HepG2 (cell line): Measurements from ENCODE around the gene C1S. TPM values are rescaled to one million over a fixed set of nuclear protein-coding genes. Genes with fewer than 3 reads are reported as not detected.

ENCODE experiments used
- ATAC-seq: fragments of 200-7000 bp; cut with Tn5 transposase; 3 replicates; pipeline ENCODE4 v1.9.1; 2020; ENCODE audit warnings: mild to moderate bottlenecking, moderate library complexity
- BruUV-seq: library from RNA; stranded (reverse); fragments of 400-500 nt; replicated peaks from 2 replicates; lab custom pipeline; 2021; lab: Mats Ljungman, UMichigan
- CTCF ChIA-PET: fragments of 300-600 bp; formaldehyde crosslinking; extraction: SDS; loops from one replicate; lab custom pipeline; 2021; ENCODE audit warnings: low total read pairs, inconsistent platforms, low intra/inter-chr PET ratio; lab: Yijun Ruan, JAX
- POLR2A ChIA-PET: fragments of 350-600 bp; sonication (Branson Sonifier 250); formaldehyde crosslinking; loops from one replicate; lab custom pipeline; 2020; ENCODE audit warnings: antibody characterized with exemption, inconsistent platforms; lab: Yijun Ruan, JAX
- DNase-seq: peaks from one replicate; pipeline ENCODE4 v3.0.0-alpha.2; 2015; ENCODE audit warnings: low spot score
- FAIRE-seq: peaks from 3 replicates; lab custom pipeline; 2011; peaks lifted over from hg19 to GRCh38; lab: Jason Lieb, UNC
- H2AFZ ChIP-seq: one replicate; pipeline ENCODE4 v1.6.1; 2011; ENCODE audit warnings: low read length, inconsistent platforms
- H3K27ac ChIP-seq: fragments of 300-600 bp; 3 replicates; pipeline ENCODE4 v1.8.0; 2011; ENCODE audit warnings: mixed run types, mild to moderate bottlenecking, mixed read lengths, low read length, inconsistent platforms; ENCODE audit not compliant: insufficient read depth; ENCODE audit errors: extremely low read length
- H3K27me3 ChIP-seq, 2 experiments: fragments of 200-600 bp in 1 of 2; 2 replicates in 1 of 2; 3 replicates in 1 of 2; pipeline versions ENCODE4 v1.6.0 to v1.8.0; 2011; ENCODE audit warnings: low read length in 2 of 2, mild to moderate bottlenecking in 2 of 2, moderate library complexity in 2 of 2, inconsistent platforms in 1 of 2; ENCODE audit not compliant: insufficient read depth in 2 of 2, control insufficient read depth in 1 of 2
- H3K36me3 ChIP-seq, 2 experiments: fragments of 200-600 bp in 1 of 2; replicated peaks in 1 of 2; 2 replicates in 1 of 2; 3 replicates in 1 of 2; pipeline versions ENCODE4 v1.5.1 to v1.8.0; 2011; ENCODE audit warnings: low read length in 2 of 2, inconsistent platforms in 1 of 2; ENCODE audit not compliant: insufficient read depth in 2 of 2, control insufficient read depth in 1 of 2
- H3K4me1 ChIP-seq: 2 replicates; pipeline ENCODE4 v1.5.1; 2012; ENCODE audit warnings: low read length, inconsistent platforms; ENCODE audit not compliant: insufficient read depth
- H3K4me2 ChIP-seq: 2 replicates; pipeline ENCODE4 v1.6.0; 2011; ENCODE audit warnings: low read depth, low read length, inconsistent platforms
- H3K4me3 ChIP-seq, 3 experiments: fragments of 200-600 bp in 1 of 3; sonication (generic), shearing (Covaris generic) in 1 of 3; replicated peaks in 1 of 3; 2 replicates each; pipeline ENCODE4 v1.5.1; 2011 to 2016; ENCODE audit warnings: low read length in 3 of 3, inconsistent platforms in 2 of 3, low read depth in 2 of 3, mild to moderate bottlenecking in 2 of 3, control low read depth in 1 of 3, mixed read lengths in 1 of 3; ENCODE audit not compliant: insufficient read depth in 1 of 3
- H3K79me2 ChIP-seq: one replicate; pipeline ENCODE4 v1.6.1; 2011; ENCODE audit warnings: low read length, inconsistent platforms; ENCODE audit not compliant: insufficient read depth
- H3K9ac ChIP-seq: 2 replicates; pipeline ENCODE4 v1.6.0; 2011; ENCODE audit warnings: mild to moderate bottlenecking, low read depth, low read length, inconsistent platforms; ENCODE audit not compliant: insufficient read depth
- H3K9me3 ChIP-seq: 2 replicates; pipeline ENCODE4 v1.5.1; 2012; ENCODE audit warnings: mild to moderate bottlenecking, low read length
- H4K20me1 ChIP-seq: 2 replicates; pipeline ENCODE4 v1.6.0; 2011; ENCODE audit warnings: inconsistent platforms, mild to moderate bottlenecking, low read length, moderate library complexity; ENCODE audit not compliant: insufficient read depth
- RFXAP ChIP-seq: sonication (generic); formaldehyde crosslinking; IDR thresholded peaks from 2 replicates; pipeline ENCODE4 v1.4.0; 2020; ENCODE audit warnings: missing genetic modification reagents, borderline replicate concordance
- SCMH1 ChIP-seq: sonication (generic); formaldehyde crosslinking; IDR thresholded peaks from 2 replicates; pipeline ENCODE4 v1.9.0; 2021; ENCODE audit warnings: missing genetic modification reagents, mild to moderate bottlenecking, borderline replicate concordance
- SIN3A ChIP-seq: IDR thresholded peaks from 2 replicates; pipeline ENCODE4 v1.6.1; 2011; ENCODE audit warnings: low read depth, mild to moderate bottlenecking, control low read depth, low read length, borderline replicate concordance
- ZFP37 ChIP-seq: sonication (generic); formaldehyde crosslinking; IDR thresholded peaks from 2 replicates; pipeline ENCODE4 v1.4.0; 2020; ENCODE audit warnings: missing genetic modification reagents, borderline replicate concordance
- ZNF441 ChIP-seq: sonication (generic); formaldehyde crosslinking; IDR thresholded peaks from 2 replicates; pipeline ENCODE4 v1.7.0; 2021; ENCODE audit warnings: missing genetic modification reagents, borderline replicate concordance
- ZNF563 ChIP-seq: sonication (generic); formaldehyde crosslinking; IDR thresholded peaks from 2 replicates; pipeline ENCODE4 v1.8.0; 2022; ENCODE audit warnings: mild to moderate bottlenecking, moderate library complexity, missing genetic modification reagents
- ZNF724P ChIP-seq: sonication (generic); formaldehyde crosslinking; IDR thresholded peaks from 2 replicates; pipeline ENCODE4 v1.8.0; 2022; ENCODE audit warnings: missing genetic modification reagents, borderline replicate concordance
- ZNF781 ChIP-seq: sonication (generic); formaldehyde crosslinking; IDR thresholded peaks from 2 replicates; pipeline ENCODE4 v1.5.1; 2020; ENCODE audit warnings: borderline replicate concordance, mild to moderate bottlenecking, missing genetic modification reagents; ENCODE audit errors: not compliant biosample characterization
- WGBS: methylation state at CpG from one replicate; pipeline ENCODE4 v1.1.6; 2017; ENCODE audit warnings: low lambda C conversion rate; 5-methylcytosine and 5-hydroxymethylcytosine counted together
- in situ Hi-C: cut with HindIII; loops from 2 replicates; pipeline ENCODE4 v1.10.0; 2017; ENCODE audit warnings: low pct_unique_long_range_greater_than_20kb; ENCODE audit not compliant: extremely low pct_ligation_motif_present
- intact Hi-C: fragments of 100-400 bp; cut with micrococcal nuclease; formaldehyde crosslinking; loops from one replicate; pipeline ENCODE4 v1.10.0; 2022; ENCODE audit not compliant: unreplicated experiment
- polyA plus RNA-seq, 8 experiments: library from polyadenylated mRNA; depleted of rRNA in 3 of 8; stranded (reverse) in 7 of 8; unstranded in 1 of 8; fragments of >200 nt; fragmentation: Illumina TruSeq in 4 of 8; extraction: Trizol in 4 of 8; gene quantifications; 2 replicates each; pipeline versions ENCODE4 v1.2.1 to v1.2.3, GENCODE V29; 2011 to 2016; ENCODE audit warnings: low read depth in 4 of 8, missing spikeins in 1 of 8, mixed read lengths in 1 of 8; ENCODE audit not compliant: insufficient read depth in 1 of 8
- total RNA-seq, 5 experiments: library from RNA; depleted of rRNA; stranded (reverse); fragments of >200 nt; fragmentation: Illumina TruSeq; extraction: Trizol; gene quantifications; 2 replicates each; pipeline ENCODE4 v1.2.3, GENCODE V29; 2016; ENCODE audit warnings: low read depth in 1 of 5
- TF ChIP-seq, protein P1 (sequence below): sonication (generic); formaldehyde crosslinking; IDR thresholded peaks from 2 replicates; pipeline ENCODE4 v1.5.0; 2020; ENCODE audit warnings: missing genetic modification reagents, mild to moderate bottlenecking, borderline replicate concordance

The C1S gene
- total and polyA plus RNA-seq, 2 of the 13 experiments (the other 11 are each of a cell fraction or from before 2014, with no cell fraction given): 14.5 to 18.2 TPM

DNA sequence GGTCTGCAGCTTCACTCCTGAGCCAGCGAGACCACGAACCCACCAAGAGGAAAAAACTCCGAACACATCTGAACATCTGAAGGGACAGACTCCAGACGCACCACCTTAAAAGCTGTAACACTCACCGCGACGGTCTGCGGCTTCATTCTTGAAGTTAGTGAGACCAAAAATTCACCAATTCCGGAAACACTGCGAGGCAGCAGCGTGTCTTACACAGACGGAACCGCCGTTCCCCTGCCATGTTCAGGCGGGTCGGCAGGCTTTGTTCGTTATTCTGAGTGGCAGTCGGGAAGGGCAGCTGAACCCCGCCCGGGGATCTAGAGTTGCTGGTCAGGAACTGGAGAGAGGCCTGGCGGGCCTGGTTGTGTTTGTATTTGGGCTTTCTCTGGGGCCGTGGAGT is 21.9 kb upstream of the C1S start:
- DNase-seq (no peak), FAIRE-seq (no peak), ATAC-seq (no peak)
- no peaks in the 10 kb centered on the region for H3K9me3 ChIP-seq
- no peaks in the 10 kb centered on the region for H3K36me3 ChIP-seq
- H3K4me1 ChIP-seq: peaks cover 18% of the 10 kb centered on the region
- no peaks in the 10 kb centered on the region for H3K79me2 ChIP-seq
- no TSS peak for BruUV-seq
- H3K27ac ChIP-seq: no peak overlapping the region
- no peak overlapping the region for H2AFZ ChIP-seq
- no peak overlapping the region for H3K4me2 ChIP-seq
- no peak for TF ChIP-seq RFXAP (CRISPR knock-in tag)
- TF ChIP-seq, protein P1, sequence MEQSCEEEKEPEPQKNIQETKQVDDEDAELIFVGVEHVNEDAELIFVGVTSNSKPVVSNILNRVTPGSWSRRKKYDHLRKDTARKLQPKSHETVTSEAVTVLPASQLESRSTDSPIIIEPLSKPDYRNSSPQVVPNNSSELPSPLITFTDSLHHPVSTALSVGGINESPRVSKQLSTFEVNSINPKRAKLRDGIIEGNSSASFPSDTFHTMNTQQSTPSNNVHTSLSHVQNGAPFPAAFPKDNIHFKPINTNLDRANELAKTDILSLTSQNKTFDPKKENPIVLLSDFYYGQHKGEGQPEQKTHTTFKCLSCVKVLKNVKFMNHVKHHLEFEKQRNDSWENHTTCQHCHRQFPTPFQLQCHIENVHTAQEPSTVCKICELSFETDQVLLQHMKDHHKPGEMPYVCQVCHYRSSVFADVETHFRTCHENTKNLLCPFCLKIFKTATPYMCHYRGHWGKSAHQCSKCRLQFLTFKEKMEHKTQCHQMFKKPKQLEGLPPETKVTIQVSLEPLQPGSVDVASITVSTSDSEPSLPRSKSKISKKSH: no peak
- TF ChIP-seq ZNF563: no peak
- TF ChIP-seq ZFP37 (CRISPR knock-in tag): no peak
- TF ChIP-seq ZNF781 (CRISPR knock-in tag): no peak
- TF ChIP-seq ZNF724P (CRISPR knock-in tag): no peak
- no peak for TF ChIP-seq ZNF441
- no peak for TF ChIP-seq SCMH1 (CRISPR knock-in tag)
- TF ChIP-seq SIN3A: no peak
- H3K4me3 ChIP-seq: no peak overlapping the region
- H3K27me3 ChIP-seq: no peaks in the 10 kb centered on the region
- intact Hi-C loops (no loop called here), in situ Hi-C loops (no loop called here)
- H3K9ac ChIP-seq: no peak overlapping the region
- H4K20me1 ChIP-seq: no peaks in the 10 kb centered on the region
- 87% methylated on average over 22 of the region's 22 CpGs for WGBS
- ChIA-PET POLR2A (interaction anchor here (0.9 kb wide), 1 partner anchor 20 kb away, joined by 3 read pairs; the partner anchor contains the start of gene LPCAT3), CTCF (no interaction called here)
